ENCODE measurements around the gene PHLDB1.

Gene PHLDB1

GRCh38 chr11:118621784-118622375 is 14.5 kb downstream of the PHLDB1 start:
- DNase-seq (ENCODE audit: extremely low read depth in 1 of 2, low read depth in 1 of 2), result no peak

GRCh38 chr11:118622376-118623268 is 15.2 kb downstream of the PHLDB1 start:
- DNase-seq (ENCODE audit: extremely low read depth in 1 of 2, low read depth in 1 of 2), result no peak

GRCh38 chr11:118623269-118623655 is 15.8 kb downstream of the PHLDB1 start:
- DNase-seq (ENCODE audit: extremely low read depth in 1 of 2, low read depth in 1 of 2), result no peak

- no peak for DNase-seq (ENCODE audit: extremely low read depth in 1 of 2, low read depth in 1 of 2)
Observed at GRCh38 chr11:118625036-118625690, 17.7 kb downstream of the PHLDB1 start.

- no peak for DNase-seq (ENCODE audit: extremely low read depth in 1 of 2, low read depth in 1 of 2)
Observed at GRCh38 chr11:118625976-118626375, 18.6 kb downstream of the PHLDB1 start.

GRCh38 chr11:118627566-118627965 is 20.2 kb downstream of the PHLDB1 start:
- DNase-seq (ENCODE audit: extremely low read depth in 1 of 2, low read depth in 1 of 2), result no peak

GRCh38 chr11:118628031-118628430 is 20.6 kb downstream of the PHLDB1 start:
- no peak for DNase-seq (ENCODE audit: extremely low read depth in 1 of 2, low read depth in 1 of 2)

GRCh38 chr11:118628432-118628831 is 21.0 kb downstream of the PHLDB1 start:
- DNase-seq (ENCODE audit: extremely low read depth in 1 of 2, low read depth in 1 of 2), result no peak

- DNase-seq (ENCODE audit: extremely low read depth in 1 of 2, low read depth in 1 of 2), result no peak
Observed at GRCh38 chr11:118628861-118629549, 21.6 kb downstream of the PHLDB1 start.

GRCh38 chr11:118629761-118630661 is 22.6 kb downstream of the PHLDB1 start:
- DNase-seq (ENCODE audit: extremely low read depth in 1 of 2, low read depth in 1 of 2), result no peak

GRCh38 chr11:118631142-118631909 is 23.9 kb downstream of the PHLDB1 start:
- no peak for DNase-seq (ENCODE audit: extremely low read depth in 1 of 2, low read depth in 1 of 2)

GRCh38 chr11:118632577-118633318 is 25.3 kb downstream of the PHLDB1 start:
- no peak for DNase-seq (ENCODE audit: extremely low read depth in 1 of 2, low read depth in 1 of 2)

GRCh38 chr11:118633319-118633690 is 25.9 kb downstream of the PHLDB1 start:
- DNase-seq (ENCODE audit: extremely low read depth in 1 of 2, low read depth in 1 of 2), result no peak

- DNase-seq (ENCODE audit: extremely low read depth in 1 of 2, low read depth in 1 of 2), result no peak
Observed at GRCh38 chr11:118633979-118634378, 26.6 kb downstream of the PHLDB1 start.

GRCh38 chr11:118634431-118635236 is 27.2 kb downstream of the PHLDB1 start:
- DNase-seq (ENCODE audit: extremely low read depth in 1 of 2, low read depth in 1 of 2), result no peak

- no peak for DNase-seq (ENCODE audit: extremely low read depth in 1 of 2, low read depth in 1 of 2)
Observed at GRCh38 chr11:118635237-118635591, 27.8 kb downstream of the PHLDB1 start.

GRCh38 chr11:118635642-118636041 is 28.2 kb downstream of the PHLDB1 start:
- DNase-seq (ENCODE audit: extremely low read depth in 1 of 2, low read depth in 1 of 2), result no peak

Measured in stimulated activated CD8-positive, alpha-beta memory T cell treated with anti-CD3 and anti-CD28 coated beads, Interleukin-7, amount 100 ng/mL, for 48 hours (primary cell).